OCI-LY3 (cell line): ENCODE measurements around the gene SHISA6.

ENCODE experiments used
- CTCF ChIP-seq: fragments of 200-600, 300-600 bp; sonication (generic); IDR thresholded peaks from 2 replicates; pipeline ENCODE4 v1.5.1; 2014; ENCODE audit warnings: antibody characterized with exemption, low read length, low read depth
- EZH2phosphoT487 ChIP-seq: fragments of 200-600 bp; shearing (Covaris generic); IDR thresholded peaks from 2 replicates; pipeline ENCODE4 v1.6.1; 2018; ENCODE audit warnings: antibody characterized with exemption, mixed run types, low read depth

DNA sequence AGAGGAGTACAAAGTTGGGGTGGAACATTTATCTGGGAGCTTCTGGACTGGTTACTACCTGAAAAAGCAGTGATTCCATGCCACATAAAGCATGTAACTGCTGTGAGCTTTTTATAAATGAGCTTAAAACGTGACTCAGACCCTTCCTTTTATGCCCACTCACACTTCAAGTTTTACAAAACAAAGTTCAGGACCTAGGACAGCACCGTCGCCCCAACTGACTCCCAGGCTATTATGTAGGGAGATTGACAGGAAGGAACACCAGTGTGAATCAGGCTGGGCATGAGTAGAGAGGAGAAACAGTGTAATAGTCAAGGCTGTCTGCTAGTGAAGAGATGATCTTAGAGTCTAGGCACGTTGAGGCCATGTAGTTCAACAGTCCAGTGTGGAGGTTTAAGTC is 265.6 kb downstream of the SHISA6 start:
- TF ChIP-seq CTCF (no peak), EZH2phosphoT487 (no peak)
